Gastrocnemius medialis (tissue), 4 donors: ENCODE results near the gene NLRP11. TPM values are rescaled to one million over a fixed set of nuclear protein-coding genes. Genes with fewer than 3 reads are reported as not detected.

Source experiments
- ATAC-seq, 2 donors: fragments of 150-250 bp; one replicate each; pipeline ENCODE4 v1.9.1; 2016
- DNase-seq, 2 donors: peaks; one replicate each; pipeline ENCODE4 v3.0.0-alpha.2; 2019
- H3K27ac ChIP-seq, 4 donors: fragments of 200-600 bp; sonication (generic); 1 replicate in 1 of 4; 2 replicates in 3 of 4; pipeline ENCODE4 v1.5.1; 2016 to 2018; ENCODE audit warnings: mild to moderate bottlenecking in 2 of 4, moderate library complexity in 1 of 4
- H3K27me3 ChIP-seq, 3 donors: fragments of 200-600 bp; sonication (generic) in 2 of 3; 1 replicate in 1 of 3; 2 replicates in 2 of 3; pipeline versions ENCODE4 v1.5.1 to v1.6.0; 2016 to 2019; ENCODE audit warnings: mild to moderate bottlenecking in 1 of 3, moderate library complexity in 1 of 3
- H3K36me3 ChIP-seq, 2 donors: fragments of 200-600 bp; sonication (generic) in 1 of 2; one replicate each; pipeline ENCODE4 v1.5.1; 2017 to 2018
- H3K4me1 ChIP-seq, 2 donors: fragments of 200-600 bp; sonication (generic) in 1 of 2; one replicate each; pipeline ENCODE4 v1.5.1; 2016 to 2017; ENCODE audit warnings: mild to moderate bottlenecking in 2 of 2
- H3K4me3 ChIP-seq, 4 donors: fragments of 200-600 bp; sonication (generic) in 3 of 4; 1 replicate in 1 of 4; 2 replicates in 3 of 4; pipeline ENCODE4 v1.5.1; 2016 to 2019; ENCODE audit warnings: mild to moderate bottlenecking in 2 of 4
- H3K9me3 ChIP-seq, 3 donors: fragments of 200-600 bp; sonication (generic) in 2 of 3; 1 replicate in 1 of 3; 2 replicates in 2 of 3; pipeline ENCODE4 v1.5.1; 2016 to 2019
- CTCF ChIP-seq, 5 experiments: fragments of 450-650 bp in 3 of 5; fragments of 200-600 bp in 2 of 5; sonication (generic) in 2 of 5; IDR thresholded peaks in 4 of 5; conservative IDR thresholded peaks in 1 of 5; 1 replicate in 4 of 5; 2 replicates in 1 of 5; pipeline ENCODE4 v1.5.1; 2016 to 2019; ENCODE audit warnings: antibody characterized with exemption in 5 of 5, mild to moderate bottlenecking in 3 of 5, moderate library complexity in 3 of 5
- POLR2A ChIP-seq, 2 donors: fragments of 450-650 bp; IDR thresholded peaks; one replicate each; pipeline ENCODE4 v1.6.1; 2017; ENCODE audit warnings: antibody characterized with exemption in 2 of 2, mild to moderate bottlenecking in 2 of 2, moderate library complexity in 2 of 2
- in situ Hi-C, 4 donors: fragments of 200-750 bp; cut with MboI; loops; one replicate each; pipeline versions ENCODE4 v1.15.0 to v1.8.0; 2017; ENCODE audit warnings: low sequenced_read_pairs in 4 of 4
- intact Hi-C: fragments of 100-400 bp; cut with DNase I; formaldehyde crosslinking; loops from one replicate; pipeline ENCODE4 v1.15.1; 2023; ENCODE audit warnings: low total_unique reads
- total RNA-seq, 4 donors: library from RNA; depleted of rRNA; stranded (reverse); fragments of >200 nt; gene quantifications; one replicate each; pipeline versions ENCODE4 v1.1.0 to v1.2.3, GENCODE V29; 2016

Gene NLRP11
- total RNA-seq, 4 donors from 2014 or later = not detected

- H3K4me1 ChIP-seq = no peaks in the 10 kb centered on the region
- ATAC-seq = no peak
- H3K36me3 ChIP-seq = no peaks in the 10 kb centered on the region
- TF ChIP-seq POLR2A (IDR thresholded peaks at IDR 0.05) (no peak), CTCF (IDR thresholded peaks at IDR 0.05 in 4 of 5, conservative IDR thresholded peaks at IDR 0.05 in 1 of 5) (no peak)
- no peaks in the 10 kb centered on the region for H3K9me3 ChIP-seq
- in situ Hi-C loops = no loop called here
- no peak overlapping the region for H3K27ac ChIP-seq
- H3K4me3 ChIP-seq = no peak overlapping the region
- intact Hi-C loops = no loop called here
- no peak for DNase-seq
- no peaks in the 10 kb centered on the region for H3K27me3 ChIP-seq
Measured at GRCh38 chr19:55838906-55839305, 7.1 kb upstream of the NLRP11 start.

GRCh38 chr19:55838251-55838650 is 6.5 kb upstream of the NLRP11 start:
- ATAC-seq (no peak), DNase-seq (no peak)
- in situ Hi-C loops = no loop called here
- Histone ChIP-seq H3K36me3 (no peaks in the 10 kb centered on the region), H3K4me1 (no peaks in the 10 kb centered on the region), H3K27ac (no peak overlapping the region), H3K4me3 (no peak overlapping the region), H3K9me3 (no peaks in the 10 kb centered on the region), H3K27me3 (no peaks in the 10 kb centered on the region)
- TF ChIP-seq CTCF (IDR thresholded peaks at IDR 0.05 in 4 of 5, conservative IDR thresholded peaks at IDR 0.05 in 1 of 5) (no peak), POLR2A (IDR thresholded peaks at IDR 0.05) (no peak)
- intact Hi-C loops = no loop called here

- no peak within 1 kb of the TSS for H3K27ac ChIP-seq
- in situ Hi-C loops (no loop called here), intact Hi-C loops (no loop called here)
- H3K4me1 ChIP-seq = no peaks in the 10 kb centered on the region
- ATAC-seq = no peak
- H3K9me3 ChIP-seq = no peaks in the 10 kb centered on the region
- H3K27me3 ChIP-seq = no peaks in the 10 kb centered on the region
- H3K4me3 ChIP-seq = no peak within 1 kb of the TSS
- H3K36me3 ChIP-seq = no peaks in the 10 kb centered on the region
- DNase-seq = no peak
- TF ChIP-seq CTCF (IDR thresholded peaks at IDR 0.05 in 4 of 5, conservative IDR thresholded peaks at IDR 0.05 in 1 of 5) (no peak), POLR2A (IDR thresholded peaks at IDR 0.05) (no peak)
Measured at GRCh38 chr19:55836340-55836739, 4.5 kb upstream of the NLRP11 start, which contains the start of gene NLRP4. Gene NLRP4 (plus strand): TSS chr19:55836540. CDS start chr19:55852081, 15,541 bp downstream.

- DNase-seq = no peak
- in situ Hi-C loops = no loop called here
- no peak for TF ChIP-seq CTCF (IDR thresholded peaks at IDR 0.05 in 4 of 5, conservative IDR thresholded peaks at IDR 0.05 in 1 of 5)
- no peak for TF ChIP-seq POLR2A (IDR thresholded peaks at IDR 0.05)
- Histone ChIP-seq H3K27ac (no peak overlapping the region), H3K4me1 (no peaks in the 10 kb centered on the region), H3K9me3 (no peaks in the 10 kb centered on the region), H3K27me3 (no peaks in the 10 kb centered on the region), H3K36me3 (no peaks in the 10 kb centered on the region), H3K4me3 (no peak overlapping the region)
- ATAC-seq = no peak
- intact Hi-C loops = no loop called here
Measured at GRCh38 chr19:55832676-55833075, 877 bp upstream of the NLRP11 start.

GRCh38 chr19:55830656-55831055 is 1.1 kb downstream of the NLRP11 start:
- ATAC-seq (no peak), DNase-seq (no peak)
- Histone ChIP-seq H3K4me1 (no peaks in the 10 kb centered on the region), H3K36me3 (no peaks in the 10 kb centered on the region), H3K9me3 (no peaks in the 10 kb centered on the region), H3K27ac (no peak overlapping the region), H3K27me3 (no peaks in the 10 kb centered on the region), H3K4me3 (no peak overlapping the region)
- in situ Hi-C loops = no loop called here
- TF ChIP-seq POLR2A (IDR thresholded peaks at IDR 0.05) (no peak), CTCF (IDR thresholded peaks at IDR 0.05 in 4 of 5, conservative IDR thresholded peaks at IDR 0.05 in 1 of 5) (no peak)
- intact Hi-C loops = no loop called here
